GM21576 (cell line): ENCODE data around the gene LRP1.

ENCODE experiments used
- ATAC-seq: cut with Tn5 transposase; IDR thresholded peaks from one replicate; pipeline ENCODE4 v1.9.1; 2021; ENCODE audit warnings: mild to moderate bottlenecking, moderate library complexity; ENCODE audit not compliant: unreplicated experiment

The LRP1 gene

DNA sequence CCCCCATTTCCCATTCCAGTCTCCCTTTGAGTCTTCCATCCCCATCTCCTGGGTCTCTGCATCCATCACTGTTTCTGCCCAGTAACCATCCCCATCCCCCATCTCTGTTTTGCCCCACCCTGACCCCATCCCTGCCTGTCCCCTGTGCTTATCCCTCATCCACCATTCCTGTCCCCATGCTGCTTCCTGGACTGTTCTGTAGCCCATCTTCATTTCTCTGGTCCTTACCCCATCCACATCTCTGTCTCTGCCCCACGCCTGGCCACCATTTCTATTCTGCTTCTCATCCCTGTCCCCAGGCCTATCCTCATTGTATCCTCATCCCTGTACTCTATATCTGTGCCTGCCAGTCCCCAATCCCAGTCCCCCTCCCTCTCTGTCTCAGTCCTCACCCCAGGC is 92.5 kb downstream of the LRP1 start:
- ATAC-seq: no peak

DNA sequence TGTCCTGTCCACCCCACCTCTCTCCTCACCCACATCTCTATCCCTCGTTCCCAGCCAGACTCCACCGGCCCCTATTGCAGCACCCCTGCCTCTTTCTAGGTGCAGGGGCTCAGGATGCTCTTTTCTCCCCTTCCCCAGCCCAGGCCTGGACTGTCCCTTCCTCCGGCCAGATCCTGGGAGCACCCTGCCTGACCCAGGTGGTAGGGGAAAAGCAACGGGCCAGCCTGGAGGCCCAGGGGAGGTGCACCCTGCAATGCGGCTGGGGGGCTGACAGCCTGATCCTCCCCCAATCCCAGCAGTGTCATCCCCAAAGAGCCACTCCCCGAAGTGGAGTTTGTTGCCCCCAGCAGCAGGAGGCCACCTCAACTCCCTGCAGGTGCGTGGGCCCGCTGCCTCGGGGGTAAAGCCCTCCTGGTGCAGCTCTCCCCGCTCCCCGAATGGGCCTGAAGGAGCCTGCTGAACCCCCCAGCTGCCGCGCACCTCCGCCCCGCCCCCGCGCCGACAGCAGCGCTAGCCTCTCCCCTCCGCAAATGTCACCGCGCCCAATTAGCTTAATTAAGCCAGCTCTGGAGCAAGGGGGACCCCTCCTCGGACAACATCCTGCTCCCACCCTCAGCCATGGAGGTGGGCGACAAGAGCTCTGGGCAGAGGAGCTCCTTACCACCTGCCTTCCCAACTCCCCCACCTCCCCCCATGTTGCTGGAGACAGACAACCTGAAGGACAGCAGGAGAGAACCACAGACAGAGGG is 93.1 kb downstream of the LRP1 start:
- no peak for ATAC-seq

DNA sequence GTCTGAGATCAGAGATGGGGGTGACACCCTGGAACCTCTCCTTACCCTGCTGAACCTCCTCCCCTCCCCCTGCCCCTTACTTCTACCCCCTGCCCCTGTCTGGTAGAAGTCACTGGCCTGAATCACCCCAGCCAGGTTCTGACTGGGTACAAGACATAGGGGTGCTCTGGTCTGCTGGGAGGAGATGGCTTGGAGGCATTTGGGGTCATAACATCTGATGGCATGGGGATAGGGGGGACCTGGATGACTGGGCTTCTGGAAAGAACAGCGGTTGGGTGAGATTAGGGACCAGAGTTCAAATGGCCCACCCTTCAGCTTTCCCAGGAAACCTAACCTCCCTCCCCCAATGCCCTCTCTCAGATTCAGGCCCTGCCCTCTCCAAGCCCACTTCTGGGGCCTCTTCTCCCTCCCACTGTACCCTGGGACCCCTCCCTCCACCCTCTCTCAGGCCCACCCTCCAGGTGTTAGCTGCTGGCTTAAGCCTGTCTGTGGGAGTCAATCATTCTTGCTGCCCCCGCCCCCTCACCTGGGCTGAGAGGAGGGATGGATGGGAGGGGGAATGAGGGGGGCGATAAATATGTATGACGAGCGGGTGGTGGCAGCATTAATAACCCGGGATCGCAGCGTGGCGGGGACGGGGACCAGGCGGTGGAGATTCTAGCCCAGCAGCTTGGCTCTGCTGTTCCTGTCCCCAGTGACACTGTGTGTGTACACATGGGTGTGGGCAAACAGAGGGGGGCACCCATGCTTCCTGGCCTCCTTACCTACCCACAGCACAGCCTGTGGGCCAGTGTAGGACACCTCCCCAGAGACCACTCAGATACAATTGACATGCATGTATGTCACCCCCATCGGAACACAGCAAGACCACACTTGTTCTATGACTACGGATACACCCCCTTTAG is 94.3 kb downstream of the LRP1 start:
- no peak for ATAC-seq

DNA sequence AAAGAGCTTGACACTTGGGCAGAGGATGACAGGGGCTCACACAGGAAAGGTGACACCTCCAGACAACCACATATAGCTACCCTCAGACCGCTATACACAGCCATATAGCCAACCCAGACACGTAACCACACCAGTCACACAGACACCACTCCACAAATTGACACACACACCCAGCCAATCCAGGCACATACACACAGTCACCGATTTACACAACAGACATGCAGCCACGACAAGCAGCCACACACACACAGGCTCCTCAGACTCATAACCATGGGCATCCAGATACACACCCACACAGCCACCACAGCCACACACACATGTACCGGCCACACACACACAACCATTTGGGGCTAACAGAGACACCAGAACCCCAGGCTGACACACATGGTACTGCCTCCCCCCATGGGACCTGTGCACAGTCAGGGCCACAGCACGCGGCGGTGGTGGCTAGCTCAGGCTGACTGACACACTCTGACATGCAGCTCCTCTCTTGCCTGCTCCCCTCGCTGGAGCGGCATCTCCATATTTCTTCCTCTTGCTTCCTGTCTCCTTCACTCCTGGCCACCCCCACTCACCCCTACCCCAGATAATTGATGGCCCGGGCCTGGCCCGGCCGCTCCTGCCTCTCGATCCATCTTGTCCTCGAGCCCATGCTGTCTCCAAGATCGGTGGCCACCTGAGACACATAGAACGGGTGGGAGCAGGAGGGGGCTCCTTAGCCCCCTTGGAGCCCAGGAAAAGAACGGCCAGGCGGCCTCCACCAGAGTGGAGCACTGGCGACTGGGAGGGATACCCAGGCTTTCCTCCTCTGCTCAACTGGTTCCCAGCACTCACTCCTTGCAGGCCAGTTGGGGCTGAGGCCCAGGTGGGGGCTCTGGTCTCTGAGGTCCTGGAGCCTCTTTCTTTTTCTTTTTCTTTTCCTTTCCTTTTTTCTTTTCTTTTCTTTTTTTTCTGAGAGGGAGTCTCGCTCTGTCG is 95.2 kb downstream of the LRP1 start:
- no peak for ATAC-seq

DNA sequence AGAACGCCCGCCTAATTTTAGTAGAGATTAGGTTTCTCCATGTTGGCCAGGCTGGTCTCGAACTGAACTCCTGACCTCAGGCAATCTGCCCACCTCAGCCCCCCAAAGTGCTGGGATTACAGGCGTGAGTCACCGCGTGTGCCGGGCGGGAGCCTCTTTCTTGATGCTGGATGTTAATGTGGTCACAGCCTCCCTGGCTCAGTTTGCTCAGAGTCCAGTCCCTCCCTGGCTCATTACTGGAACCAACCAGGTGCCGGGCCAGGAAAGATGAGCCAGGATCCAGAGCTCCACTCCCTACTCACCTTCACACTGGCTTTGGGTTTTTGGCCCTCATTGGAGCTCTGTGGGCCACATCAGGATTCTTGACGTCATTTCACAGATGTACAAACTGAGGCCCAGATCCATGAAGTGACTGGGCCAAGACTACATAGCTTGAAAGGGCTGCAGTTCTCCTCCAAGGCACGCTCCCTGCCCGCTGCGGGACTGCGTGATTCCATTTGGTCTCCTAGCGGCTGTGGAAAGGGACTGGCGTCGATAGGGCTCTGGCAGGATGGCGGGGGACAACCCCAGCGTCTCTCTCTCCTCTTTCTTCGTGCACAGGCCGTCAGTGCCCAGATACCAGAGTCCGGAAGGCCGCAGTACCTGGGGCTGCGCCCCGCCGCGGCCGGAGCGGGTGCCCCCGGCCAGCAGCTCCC is 96.1 kb downstream of the LRP1 start:
- no peak for ATAC-seq

DNA sequence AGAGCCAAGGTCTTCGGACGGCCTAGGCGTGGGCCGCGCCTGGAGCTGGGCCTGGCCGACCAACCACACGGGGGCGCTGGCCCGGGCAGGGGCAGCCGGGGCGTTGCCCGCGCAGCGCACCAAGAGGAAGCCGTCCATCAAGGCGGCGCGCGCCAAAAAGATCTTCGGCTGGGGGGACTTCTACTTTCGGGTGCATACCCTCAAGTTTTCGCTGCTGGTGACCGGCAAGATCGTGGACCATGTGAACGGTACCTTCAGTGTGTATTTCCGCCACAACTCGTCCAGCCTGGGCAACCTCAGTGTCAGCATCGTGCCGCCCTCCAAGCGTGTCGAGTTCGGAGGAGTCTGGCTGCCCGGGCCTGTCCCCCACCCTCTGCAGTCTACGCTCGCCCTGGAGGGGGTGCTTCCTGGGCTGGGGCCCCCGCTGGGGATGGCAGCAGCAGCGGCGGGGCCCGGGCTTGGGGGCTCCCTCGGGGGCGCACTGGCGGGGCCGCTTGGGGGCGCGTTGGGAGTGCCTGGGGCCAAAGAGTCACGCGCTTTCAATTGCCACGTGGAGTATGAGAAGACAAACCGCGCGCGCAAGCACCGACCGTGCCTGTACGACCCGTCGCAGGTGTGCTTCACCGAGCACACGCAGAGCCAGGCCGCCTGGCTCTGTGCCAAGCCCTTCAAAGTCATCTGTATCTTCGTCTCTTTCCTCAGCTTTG is 96.8 kb downstream of the LRP1 start:
- ATAC-seq: no peak

DNA sequence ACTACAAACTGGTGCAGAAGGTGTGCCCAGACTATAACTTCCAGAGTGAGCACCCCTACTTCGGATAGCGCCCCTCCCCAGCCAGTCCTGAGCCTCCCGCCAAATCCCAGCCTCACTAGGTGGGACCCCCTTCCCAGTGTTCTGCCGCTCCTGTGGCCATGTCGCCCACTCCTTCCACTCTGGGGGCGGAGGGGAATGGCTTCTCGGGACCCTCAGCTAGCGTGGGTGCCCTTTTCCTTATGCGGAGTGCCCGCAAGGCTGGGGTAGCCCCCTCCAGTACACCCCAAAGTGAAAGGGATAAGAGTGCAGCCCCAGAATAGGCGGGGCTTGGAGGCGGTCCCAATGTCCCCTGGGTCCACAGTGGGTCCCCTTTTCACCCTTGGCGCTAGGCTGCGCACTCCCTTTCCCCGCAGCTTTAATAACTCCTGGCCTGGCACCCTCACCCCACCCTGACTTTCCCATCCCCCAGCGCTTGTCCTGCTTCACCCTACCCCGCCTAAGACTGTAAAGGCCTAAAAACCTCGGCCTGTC is 97.5 kb downstream of the LRP1 start:
- ATAC-seq: no peak

DNA sequence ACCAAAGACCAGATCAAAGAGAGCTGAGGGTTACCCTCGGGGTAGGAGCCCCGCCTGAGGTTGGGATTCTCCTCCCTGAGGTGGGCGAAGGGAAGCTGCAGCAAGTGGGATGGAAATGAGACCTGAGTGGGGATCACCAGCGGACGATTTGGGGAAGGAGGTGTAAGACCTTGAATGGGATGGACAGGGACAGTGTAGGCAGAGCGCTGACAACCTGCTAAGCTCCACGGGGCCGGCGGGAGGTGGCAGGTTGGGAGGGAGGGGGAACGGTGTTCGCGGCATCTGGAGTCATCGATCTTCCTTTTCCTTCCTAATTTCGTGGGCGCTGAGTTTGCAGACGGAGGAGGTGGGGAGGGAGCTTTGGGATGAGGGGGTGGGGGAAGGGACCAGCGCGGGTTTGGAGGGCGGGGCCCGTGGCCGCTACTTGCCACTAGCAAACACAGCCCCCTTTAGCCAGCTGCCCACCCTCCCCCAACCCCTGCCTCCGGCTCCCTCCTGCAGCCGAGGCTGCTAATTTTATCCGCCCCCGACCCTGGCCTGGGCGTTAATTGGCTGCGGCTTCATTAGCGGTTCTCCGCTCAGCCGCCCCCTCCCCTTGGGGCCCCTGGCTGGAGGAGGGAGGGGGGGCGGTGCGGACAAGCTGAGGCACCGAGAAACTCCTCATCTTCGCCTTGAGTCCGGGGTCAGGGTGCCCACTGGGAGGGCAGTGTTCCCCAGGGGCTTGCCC is 98.5 kb downstream of the LRP1 start:
- no peak for ATAC-seq

DNA sequence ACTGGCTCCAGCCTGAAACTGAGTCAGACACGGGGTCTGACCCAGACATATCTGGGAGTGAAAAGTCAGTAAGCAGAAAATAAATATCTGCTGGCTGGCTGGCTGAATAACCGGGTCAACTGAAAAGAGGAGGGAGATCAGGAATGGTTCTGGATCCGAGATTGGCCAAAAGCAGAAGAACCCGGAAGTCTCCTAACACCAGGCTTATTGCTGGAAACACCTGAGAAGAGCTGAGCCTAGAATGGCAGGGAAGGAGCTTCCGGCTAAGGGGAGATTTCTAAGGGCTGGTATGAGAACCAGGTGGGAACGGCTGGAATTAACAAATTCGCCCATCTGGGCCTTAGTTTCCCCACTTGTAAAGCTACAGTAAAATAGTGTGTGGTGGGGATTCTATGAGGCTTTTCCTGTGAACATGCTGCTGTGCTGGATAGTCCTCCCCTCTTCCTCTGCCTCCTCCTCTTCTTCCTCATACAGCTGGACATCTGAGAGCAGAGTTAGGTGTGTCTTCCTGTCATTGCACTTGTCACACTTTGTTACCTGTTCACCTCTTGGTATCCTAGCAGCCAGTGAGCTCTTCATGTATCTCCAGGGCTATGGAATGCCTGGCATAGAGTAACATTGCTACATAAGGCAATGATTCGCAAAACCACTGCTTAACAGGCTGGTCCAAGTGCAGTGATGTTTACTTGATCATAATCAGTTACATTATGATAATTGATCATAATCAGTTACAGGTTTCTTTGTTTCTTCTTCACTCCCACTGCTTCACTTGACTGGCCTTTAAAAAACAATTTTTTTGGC is 99.2 kb downstream of the LRP1 start:
- ATAC-seq: no peak

DNA sequence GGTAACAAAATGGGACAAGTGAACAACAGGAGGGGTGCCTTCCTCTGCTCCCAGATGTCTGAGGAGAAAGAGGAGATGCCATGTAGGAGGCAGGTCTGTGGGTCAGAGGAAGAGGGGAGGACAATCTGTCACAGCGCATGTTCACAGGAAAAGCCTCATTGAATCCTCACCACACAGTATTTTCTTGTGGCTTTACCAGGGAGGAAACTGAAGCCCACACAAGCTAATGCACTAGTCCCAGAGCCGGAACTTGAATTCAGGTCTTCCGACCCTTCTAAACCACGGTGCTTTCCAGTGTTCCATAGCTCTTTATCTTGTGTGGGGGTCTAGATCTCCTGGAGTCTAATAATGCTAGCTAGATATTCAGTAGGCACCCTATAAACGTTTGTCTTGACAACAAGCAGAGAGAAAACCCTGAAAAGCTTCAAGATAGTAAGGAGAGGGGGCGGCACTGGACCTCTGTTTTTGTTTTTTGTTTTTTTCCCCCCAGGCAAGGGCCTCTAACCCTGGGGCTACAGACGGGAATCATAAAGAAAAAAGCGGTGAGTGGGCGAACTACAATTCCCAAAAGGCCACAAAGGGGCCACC is 100.9 kb downstream of the LRP1 start:
- no peak for ATAC-seq

DNA sequence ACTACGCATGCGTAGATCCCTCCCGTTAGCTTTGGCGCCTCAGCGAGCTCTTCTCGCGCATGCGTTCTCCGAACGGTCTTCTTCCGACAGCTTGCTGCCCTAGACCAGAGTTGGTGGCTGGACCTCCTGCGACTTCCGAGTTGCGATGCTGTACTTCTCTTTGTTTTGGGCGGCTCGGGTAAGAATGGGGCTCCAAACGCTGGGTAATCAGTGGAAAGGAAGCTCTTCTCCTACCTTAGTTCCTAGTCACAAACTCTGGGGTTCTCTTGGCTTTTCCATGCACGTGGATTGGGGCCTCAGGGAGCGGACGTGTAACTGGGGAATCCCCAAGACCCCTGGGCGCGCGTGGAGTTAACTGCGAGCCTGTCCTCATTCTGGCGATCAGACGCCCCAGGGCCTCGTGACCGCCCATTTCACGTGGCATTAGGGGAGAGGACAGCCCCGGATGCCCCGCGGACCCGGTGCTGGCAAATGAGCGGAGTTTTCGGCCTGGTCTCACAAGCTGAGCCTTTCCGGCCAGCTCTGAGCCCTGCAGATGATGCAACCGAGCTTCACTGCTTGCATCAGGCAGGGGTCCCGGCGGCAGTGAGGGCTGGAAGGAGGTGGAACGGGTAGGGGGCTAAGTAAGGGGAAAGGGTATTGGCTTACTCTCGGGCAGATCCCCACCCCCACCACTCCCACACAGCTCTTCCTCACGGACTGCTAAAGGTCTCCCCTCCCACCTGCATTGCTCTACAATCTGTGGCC is 101.5 kb downstream of the LRP1 start, which contains the start of gene SHMT2:
SHMT2 (plus strand) TSS at position 78 of the 747 bp plus-strand sequence; CDS start at position 146, 68 bp downstream.
- ATAC-seq: peak; percentile 54

DNA sequence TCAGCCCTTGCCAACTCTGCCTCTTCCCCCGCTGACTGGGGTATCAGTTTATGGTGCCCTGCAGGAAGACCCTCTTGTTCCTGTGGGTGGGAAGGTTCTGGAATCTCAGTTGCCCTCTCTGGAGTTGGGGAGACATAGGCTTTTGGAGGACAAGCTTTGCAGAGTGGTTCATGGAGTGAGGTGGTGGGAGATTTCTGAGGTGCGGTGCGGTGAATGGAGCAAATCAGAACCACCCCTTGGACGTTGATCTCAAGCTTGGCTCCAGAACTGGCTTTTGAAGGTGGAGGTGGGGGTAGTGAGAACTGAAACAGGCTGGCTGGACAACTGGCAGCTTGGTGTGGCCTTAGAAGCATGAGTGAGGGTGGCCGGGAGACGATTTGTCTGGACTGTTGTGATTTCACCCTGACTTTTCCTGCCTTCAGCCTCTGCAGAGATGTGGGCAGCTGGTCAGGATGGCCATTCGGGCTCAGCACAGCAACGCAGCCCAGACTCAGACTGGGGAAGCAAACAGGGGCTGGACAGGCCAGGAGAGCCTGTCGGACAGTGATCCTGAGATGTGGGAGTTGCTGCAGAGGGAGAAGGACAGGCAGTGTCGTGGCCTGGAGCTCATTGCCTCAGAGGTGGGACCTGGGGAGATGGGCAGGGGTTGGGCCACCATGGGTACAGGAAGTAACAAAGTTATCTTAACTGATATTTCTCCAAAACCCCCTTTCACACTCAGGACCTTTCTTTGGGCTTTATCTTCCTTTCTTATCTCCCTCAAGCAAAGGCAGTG is 102.3 kb downstream of the LRP1 start:
- ATAC-seq: no peak

DNA sequence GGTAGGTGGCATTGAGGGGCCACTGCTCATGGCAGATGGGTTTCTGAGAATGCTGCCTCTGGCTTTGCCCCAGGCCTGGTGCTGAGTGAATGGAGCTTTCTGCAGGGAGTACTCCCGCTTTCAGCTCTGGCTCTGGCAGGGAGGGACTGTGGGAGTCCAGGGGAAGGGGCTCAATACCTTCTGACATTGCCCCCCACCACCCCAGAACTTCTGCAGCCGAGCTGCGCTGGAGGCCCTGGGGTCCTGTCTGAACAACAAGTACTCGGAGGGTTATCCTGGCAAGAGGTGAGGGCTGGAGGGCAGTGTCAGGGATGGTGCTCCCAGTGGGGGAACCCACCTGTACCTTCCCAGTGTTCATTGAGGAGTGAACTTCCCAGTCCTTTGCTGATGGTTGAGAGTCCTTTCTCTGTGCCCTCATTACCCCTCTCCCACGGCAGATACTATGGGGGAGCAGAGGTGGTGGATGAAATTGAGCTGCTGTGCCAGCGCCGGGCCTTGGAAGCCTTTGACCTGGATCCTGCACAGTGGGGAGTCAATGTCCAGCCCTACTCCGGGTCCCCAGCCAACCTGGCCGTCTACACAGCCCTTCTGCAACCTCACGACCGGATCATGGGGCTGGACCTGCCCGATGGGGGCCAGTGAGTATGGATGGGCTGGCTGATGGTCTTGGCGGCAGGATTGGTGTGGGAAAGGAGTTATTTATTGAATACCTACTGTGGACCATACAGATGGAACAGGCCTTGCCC is 103.2 kb downstream of the LRP1 start:
- no peak for ATAC-seq

DNA sequence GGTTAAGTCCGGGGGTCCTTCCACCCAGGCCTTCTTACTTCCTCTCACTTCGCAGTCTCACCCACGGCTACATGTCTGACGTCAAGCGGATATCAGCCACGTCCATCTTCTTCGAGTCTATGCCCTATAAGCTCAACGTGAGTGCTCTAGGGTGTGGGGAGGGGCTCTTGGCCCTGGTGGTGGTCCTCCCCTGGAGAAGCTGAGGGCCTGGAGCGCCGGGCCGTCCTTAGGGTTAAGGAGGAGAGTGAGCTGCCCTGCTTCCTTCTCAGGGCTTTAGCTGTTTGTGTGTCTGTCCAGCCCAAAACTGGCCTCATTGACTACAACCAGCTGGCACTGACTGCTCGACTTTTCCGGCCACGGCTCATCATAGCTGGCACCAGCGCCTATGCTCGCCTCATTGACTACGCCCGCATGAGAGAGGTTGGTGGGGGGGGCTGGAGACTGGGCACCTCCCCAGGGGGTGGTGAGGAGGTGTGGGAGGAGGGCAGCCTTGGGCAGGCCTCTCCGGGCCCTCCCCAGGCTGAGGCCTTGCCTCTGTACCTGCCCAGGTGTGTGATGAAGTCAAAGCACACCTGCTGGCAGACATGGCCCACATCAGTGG is 104.0 kb downstream of the LRP1 start:
- ATAC-seq: no peak
